Stimulated activated CD4-positive, alpha-beta T cell treated with anti-CD3 and anti-CD28 coated beads, Interleukin-12 subunit alpha, Interleukin-12 subunit beta, amount 100 ng/mL, for 24 hours (primary cell): ENCODE results near the gene TBC1D16.
A peak's percentile ranks its signal among the peaks of the same experiment; 100 is the strongest.

Experiments
- DNase-seq, 2 experiments: peaks; one replicate each; pipeline ENCODE4 v3.0.0-alpha.2; 2020; ENCODE audit warnings: low read depth in 2 of 2

TBC1D16 gene

DNA sequence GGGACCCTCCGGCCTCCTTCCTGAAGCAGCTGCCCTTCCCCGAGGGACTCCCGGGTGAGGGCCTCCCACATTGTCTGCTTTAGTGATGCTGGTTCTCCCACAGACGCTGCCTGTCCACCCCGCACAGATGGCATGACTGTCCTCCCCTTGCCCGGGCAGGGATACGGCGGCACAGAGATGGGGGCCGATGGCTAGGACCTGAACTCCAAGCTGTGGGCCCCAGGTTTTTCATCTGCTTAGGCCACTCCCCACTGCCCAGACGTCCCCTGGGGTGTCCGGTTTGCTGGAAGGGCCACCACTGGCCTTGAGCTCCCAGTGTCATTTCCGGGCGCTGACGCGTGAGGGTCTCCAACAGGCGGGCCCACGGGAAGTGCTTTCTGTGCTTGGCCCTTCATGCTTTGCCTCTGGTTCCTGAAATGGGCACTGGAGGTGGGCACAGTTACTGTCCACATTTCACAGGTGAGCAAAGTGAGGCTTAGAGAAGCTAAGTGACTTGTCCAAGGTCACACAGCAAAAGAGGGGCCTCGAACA is 109.0 kb downstream of the TBC1D16 start:
- no peak for DNase-seq

DNA sequence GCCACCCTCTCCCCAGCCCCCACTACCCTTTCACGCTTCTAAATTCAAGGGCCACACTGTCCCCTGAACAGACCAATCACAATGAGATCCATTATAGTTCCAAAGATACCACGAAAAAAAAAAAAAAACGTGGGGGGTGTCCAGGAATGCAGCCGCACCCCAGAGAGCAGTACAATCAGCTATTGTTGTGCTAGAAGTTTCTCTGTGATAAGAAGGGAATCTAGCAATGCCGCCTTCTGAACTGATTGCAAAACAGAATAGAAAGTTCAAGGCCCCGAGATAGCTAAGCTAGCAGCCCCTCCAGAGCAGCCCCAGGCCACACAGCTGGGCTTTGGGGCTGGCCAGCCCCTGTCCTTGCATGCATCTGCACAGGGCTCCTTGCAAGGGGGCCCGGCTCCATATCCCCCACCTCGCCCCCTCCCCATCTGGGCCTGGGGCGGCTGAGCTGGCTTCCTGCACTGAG is 109.5 kb downstream of the TBC1D16 start:
- no peak for DNase-seq

DNA sequence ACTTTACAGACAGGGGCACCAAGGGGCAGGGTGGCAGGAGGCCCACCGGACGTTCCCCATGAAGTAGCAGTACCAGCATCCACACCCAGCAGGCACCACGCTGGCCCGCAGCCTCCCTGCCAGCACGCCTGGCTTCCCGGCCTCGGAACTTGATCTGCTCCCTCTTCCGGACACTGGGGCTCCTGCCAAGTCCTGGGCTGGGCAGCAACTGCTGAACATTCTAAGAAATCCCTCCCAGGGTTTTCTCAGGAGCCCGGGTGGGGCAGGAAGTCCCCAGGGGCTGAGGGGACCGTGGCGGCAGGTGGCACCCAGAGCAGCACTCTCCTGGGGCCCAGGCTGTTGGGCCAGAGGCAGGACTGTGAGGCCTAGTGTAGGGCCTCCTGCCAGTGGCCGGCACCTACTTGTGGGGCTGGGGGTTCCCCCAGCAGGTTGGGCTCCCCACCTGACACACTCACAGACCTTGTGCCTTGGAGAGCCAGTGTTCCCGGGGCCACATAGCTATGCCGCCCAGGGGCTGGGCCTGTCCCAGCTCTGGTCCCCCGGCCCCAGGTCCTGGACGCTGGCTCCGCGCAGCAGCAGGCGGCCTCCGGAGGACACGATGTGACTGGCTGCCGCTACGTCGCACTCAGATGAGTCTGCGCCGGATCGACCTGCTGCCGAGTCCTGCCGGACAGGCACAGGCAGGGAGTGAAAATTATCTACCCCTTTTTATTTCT is 110.3 kb downstream of the TBC1D16 start:
- no peak for DNase-seq

DNA sequence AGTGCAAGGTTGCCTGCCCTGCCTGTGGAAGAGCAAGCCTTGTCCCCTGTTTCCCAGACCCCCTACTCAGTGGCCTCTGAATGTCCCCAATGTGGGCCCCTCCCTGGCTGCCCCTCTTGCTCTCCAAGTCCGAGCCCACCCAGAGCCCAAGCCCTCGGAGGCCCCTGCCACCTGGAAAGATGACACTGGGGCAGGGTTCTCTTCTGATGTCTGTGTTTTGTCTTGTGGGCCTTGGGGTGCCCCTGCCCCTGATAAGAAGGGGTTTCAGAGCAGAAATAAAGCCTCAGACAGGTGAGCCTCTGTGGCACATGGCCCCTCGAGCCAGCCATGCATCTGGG is 111.1 kb downstream of the TBC1D16 start:
- DNase-seq, result no peak

DNA sequence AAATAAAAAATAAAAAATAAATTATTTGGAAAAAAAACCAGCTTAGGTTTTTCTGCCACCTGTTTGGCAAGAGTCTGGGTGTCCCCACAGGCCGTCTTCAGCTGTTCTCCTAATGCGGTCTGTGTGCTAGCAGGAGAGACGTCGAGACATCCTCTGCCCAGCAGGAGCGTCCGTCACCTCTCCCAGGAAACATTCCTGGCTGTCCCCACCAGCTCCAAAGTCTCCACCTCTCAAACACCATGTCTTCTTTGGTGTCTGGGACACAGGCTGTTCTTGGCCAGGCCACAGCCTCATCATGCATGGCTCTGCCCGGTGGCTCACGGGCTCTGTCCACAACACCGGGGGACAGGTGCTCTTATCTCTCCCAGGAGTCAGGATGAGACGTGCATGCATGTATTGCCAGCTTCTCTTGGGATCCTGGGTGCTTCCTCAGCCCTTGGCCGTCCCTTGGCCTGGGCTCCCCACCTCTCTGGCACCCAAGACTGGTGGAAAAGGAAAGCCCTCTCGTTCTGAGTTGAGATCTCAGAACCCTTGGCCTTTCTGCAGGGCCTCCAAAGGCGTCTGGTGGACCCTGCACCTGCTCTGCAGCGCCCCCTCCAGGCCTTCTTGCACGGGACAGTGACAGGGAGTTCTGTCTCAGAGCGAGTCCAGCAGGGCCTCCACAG is 111.6 kb downstream of the TBC1D16 start:
- peak in 1 of 2 experiments; percentile 36 for DNase-seq

DNA sequence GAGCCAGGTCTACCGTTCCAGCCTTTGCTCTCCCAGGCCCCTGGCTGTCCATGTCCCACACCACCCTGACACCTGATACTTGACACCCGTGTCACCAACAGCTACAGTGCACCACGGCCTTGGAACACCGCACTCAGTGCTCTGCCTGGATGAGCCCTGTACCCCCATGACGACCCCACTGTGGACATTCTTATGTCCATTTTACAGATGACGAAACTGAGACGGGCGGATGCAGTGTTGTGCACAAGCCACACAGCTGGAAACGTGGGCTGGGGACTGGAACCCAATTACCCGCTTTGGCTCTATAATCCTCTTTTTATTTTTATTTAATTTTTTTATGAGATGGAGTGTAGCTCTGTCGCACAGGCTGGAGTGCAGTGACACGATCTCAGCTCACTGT is 112.9 kb downstream of the TBC1D16 start:
- no peak for DNase-seq

DNA sequence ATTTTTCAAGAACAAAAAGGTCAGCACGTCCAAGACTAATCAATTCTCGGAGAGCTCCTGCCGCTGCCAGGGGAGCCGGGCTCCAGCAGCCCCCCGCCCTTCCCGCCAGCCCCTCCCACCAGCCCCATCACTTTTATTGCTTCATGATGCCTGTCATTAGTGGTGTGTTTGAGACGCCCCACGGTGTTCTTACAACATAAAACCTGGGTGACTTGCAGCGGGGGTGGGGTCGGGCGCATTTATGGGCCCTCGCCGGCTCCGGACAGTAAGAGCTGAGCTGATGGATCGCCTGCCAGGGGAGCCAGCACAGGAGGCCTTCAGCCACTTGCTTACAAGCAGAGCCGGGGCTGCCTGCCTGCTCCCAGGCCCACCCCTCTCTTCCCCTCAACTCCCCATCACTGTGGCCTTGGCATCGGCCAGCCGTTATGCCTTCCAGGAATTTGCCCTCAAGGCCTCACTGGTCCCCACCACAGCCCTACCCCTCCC is 113.5 kb downstream of the TBC1D16 start:
- DNase-seq, result no peak

DNA sequence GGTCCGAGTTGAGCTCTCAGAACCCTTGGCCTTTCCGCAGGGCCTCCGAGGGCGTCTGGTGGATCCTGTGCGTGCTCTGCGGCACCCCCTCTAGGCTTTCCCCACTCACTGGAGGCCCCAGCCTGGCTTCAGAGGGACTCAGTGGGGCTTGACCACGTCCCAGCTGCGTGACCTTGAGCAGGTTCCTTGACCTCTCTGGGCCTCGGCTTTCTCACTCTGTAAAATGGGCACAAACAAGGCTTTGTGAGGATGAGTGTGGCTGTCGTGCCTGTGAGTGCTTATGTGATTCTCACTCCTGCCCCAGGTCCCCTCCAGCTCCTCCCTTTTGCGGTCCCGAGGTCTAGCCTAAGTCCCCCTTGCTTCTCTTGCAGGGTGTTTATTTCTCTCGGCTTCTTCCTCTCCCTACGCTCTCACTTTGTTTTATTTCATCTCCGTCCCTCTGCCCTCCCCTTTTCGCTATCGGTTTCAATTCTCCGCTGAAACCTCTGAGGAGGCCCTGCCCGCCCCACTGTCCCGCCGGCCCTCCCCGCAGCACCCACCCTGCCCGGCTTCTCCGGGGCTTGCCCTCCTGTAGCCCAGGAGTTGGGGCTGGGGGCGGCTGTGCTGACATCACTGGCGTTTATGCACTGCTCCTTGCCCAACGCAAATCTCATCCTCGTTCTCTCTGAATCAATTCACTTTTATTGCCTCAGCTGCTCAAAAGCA is 114.1 kb downstream of the TBC1D16 start:
- no peak for DNase-seq

DNA sequence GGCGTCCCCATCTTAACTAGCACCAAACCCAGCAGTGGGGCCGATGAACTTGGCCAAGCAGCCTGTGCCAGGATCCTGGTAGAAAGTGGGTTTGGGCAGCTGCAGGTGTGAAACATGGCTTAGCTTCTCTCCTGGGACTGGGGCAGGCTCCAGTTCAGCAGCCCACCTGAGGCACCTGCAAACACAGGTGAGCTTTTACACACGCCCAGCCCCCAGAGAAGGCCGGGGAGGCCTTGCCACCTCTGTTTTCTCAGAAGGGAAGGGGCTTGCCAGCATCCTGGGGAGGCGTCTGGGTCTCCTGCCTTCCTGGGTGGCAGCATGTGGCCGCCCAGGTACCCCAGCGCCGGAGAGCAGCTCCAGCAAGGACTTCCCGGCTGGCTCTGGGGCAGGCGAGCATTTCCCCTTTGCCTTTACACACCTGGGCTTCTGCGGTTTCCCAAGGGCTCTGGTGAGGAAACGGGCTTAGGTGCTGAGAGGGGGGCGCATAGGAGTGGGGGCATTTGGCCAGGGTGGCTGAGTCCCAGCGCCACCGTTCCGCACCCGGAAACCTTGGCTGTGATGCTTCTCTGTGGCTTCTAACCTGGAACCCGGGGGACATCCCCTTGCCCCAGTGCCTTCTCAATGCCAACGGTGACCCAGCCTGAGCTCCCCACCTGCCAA is 114.8 kb downstream of the TBC1D16 start:
- no peak for DNase-seq

DNA sequence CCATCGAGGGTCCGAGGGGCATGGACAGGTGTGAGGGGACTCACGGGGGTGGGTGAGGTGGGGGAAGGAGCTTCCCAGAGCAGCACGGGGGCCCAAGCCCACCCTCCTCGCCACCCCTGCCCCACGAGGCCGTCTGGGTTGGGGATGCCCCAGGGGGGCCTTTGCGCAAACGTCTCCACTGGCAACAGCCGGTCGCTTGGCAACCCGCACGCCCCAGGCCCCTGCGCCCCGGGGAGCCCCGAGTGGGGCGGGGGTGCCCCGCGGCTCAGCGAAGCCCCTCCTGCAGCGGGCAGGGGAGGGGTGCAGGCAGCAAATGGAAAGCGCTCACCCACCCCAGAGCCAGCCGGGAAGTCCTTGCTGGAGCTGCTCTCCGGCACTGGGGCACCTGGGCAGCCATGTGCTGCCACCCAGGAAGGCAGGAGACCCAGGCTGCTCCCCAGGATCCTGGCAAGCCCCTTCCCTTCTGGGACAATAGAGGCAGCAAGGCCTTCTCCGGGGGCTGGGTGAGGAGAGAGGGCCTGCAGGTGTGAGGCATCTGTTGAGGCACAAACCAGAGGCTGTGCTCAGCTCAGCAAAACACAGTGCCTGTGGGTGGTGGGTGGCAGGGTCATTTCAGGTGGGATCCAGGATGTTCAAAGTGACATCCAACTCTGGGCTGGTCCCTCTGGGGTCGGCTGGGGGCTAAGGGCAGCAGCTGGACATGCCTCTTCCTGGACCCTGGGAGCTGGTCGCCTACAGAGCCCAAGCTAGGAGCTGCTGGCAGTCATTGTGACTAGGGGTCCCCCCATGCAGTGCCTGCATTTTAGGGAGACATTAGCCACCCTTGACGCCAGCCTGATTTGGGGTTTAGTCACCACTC is 115.6 kb downstream of the TBC1D16 start:
- DNase-seq, result no peak

DNA sequence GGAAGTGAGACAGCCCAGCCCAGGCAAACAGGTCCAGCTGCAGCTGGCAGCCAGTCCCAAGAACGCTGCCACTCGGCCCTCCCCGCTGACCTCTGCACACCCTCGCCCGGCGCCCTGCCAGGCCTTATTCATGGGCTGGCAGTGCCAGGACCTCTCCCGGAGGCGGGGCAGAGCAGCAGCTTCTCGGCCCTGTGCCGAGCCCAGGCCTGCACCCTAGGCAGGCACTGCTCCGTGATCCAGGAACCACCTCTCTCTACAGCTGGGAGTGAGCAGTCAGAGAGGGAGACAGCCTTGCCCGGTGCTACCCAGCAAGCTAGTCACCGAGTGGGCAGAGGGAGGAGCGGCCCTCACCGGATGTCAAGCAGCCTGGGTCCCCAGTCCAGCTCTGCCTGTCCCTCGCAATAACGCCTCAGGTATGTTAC is 116.5 kb downstream of the TBC1D16 start:
- DNase-seq, result no peak

DNA sequence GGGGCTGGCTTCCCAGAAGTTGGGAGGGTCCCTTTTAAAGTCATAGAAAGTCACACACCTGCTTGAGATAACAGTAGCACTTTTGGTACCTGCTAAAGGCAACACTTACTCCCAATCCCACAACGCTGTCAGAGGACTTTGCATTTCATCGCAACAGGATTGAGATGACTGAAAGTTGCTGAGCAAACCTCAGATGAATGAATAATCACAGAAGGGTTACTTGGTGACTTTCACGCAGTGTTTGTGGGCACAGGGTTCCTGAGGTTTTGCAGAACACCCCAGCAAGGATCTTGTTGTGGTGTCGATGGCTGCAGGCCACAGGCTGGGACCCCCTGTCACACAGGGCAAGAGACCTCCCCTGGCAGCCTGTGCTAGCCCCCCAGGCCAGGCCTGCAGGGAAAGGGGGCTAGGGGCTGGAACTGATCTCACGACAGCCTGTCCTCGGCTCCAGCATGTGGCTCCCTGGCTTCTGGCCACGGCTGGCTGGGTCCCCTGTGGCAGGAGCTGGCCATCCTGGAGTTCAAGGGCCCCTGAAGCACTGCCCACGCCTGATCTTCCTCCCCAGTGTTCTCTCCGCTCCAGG is 117.0 kb downstream of the TBC1D16 start:
- no peak for DNase-seq

DNA sequence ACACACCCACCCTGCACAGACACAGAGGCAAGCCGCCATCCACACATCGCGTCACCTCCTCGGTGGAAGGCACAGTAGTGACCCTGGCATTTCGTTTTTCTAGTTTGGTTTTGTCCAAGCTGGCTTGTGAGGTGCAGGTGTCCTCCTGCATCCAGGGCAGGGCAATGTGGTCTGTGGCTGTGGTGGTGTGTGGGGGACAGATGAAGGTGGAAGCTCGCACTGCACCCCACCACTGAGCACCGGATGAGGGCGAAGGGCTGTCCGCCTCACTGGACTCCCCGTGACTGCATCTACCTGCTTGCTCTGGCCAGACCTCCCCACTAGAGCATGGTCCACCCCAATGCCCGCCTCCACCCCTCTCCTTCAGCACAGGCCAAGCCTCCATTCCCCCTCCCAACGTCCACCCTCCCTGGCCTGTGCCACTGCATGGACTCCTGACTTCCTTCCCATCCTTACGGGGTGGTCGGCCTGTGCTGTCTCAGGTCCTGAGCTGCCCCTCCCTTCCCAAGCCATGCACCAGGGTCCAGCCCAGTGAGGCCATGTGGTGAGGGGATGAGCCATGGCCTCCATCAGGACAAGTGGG is 117.7 kb downstream of the TBC1D16 start:
- DNase-seq, result no peak

DNA sequence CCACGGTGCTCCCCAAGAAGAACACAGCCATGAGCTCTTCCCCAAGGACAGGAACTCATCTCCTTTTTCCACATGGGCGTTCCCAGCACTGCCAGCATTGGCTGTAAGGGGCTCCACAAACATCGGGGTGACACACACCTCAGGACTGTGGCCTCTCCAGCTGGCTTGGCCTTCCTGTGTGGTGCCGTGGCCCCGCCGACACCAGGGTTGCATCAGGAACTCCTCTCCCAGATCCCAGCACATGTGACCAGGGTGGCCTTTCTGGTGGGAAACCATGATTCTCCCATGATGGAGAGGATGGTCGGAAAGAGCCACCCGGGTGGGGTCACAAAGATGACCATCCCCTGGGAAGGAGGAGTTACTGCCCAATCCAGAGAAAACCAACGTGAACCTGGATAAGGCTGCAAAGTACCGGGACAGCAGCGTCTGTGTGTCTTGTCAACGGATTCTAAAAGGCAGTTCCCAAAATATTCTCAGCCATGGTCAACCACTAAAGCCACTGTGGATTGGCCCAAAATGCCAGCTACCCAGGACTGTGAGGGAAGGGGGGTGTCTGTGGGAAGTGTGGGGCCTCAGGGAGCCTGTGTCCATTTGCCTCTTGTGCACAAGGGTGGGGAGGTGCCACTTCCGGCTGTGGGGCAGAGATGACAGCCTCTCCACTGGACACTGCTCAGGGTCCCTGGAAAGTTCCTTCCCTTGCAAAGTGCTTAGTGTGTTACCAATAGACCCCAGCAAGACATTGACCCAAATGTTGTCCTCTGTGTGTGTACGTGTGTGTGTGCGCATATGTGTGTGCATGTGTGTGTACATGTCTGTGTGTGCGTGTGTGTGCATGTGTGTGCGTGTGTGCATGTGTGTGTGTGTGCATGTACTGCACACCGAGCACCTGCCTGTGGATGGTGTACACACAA is 118.4 kb downstream of the TBC1D16 start:
- no peak for DNase-seq

DNA sequence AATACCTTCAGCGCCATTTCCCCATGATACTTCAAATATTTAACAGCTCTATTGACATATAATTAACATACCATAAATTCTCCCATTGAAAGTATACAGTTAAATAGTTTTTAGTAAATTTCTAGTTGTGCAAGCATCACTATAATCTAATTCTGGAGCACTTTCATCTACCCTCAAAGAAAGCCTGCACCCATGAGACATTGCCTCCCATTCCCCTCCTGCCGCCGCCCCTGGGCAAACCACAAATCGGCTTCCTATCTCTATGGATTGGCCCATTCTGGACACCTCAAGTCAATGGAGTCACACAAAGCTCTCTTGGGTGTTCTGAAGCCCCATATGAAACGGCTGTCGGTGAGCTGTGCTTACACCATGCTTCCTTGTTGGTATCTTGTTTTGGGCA is 119.2 kb downstream of the TBC1D16 start:
- no peak for DNase-seq

DNA sequence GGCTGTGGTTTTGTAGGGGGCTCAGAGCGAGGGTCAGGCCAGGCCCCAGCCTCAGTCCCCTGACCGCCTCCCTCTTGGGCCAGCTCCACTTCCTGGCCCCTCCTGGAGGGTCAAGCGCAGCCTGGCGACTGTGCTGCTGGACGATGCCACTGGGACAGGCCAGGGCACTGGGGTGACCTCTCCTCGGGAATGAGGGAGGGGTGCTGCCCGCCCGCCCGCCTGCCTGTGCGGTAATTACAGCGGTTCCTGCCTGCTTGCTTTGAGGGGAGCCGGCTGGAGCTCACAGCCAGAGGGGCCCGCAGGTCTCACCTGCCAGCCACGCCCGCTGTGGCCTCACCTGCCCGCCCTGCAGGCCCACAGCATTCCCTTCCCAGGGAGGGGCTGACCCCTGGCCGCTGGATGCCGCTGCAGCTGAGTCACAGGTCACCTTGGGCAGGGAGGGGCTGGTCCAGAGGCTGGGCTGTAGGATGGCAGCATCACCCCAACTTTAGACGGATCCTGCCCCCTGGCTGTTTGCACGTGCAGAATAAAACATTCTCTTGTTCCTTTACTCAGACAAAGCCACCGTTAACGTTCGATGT is 119.7 kb downstream of the TBC1D16 start:
- DNase-seq, result no peak

DNA sequence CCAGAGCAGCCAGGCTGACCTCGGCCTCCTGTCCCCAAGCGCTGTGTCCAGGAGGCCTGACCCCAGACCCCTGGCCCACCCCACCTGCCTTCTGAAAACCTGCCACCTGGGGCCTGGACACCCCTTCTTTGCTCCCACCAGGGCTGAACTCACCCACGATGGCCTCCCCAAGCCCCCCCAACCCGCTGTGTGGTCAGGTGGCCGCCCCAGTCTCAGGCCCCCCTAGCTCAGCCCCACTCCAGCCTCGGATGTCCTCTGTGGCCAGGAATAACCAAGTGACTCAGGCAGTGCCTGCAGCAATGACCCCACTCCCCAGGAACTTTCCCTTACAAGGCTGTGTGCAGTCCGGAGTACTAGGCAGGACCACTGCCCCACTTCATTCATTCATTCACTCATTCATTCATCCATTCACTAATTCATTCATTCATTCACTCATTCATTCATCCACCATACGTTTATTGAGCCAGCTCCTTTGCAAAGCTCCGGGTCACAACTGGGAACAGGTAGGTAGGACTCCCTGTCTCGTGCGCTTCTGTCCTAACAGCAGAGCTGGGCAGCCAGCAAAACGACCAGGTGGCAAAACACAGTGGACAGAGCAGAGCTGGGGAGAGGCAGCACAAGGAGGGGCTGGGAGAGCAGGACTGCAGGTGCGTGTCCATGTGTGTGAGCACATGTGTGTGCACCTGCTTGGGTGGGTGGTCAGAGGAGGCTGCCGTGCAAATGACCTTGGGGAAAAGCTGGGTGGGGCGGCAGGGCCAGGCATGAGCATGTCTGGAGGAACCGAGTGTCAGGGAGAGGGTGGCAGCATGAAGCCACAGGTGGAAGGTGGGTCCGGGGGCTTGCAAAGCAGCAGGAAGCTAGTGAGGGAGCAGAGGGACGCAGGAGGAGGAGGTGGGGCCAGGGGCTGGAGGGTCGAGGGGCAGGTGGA is 120.6 kb downstream of the TBC1D16 start:
- DNase-seq, result no peak
